Activated CD4-positive, alpha-beta T cell treated with anti-CD3 and anti-CD28 coated beads, Interleukin-2, Interleukin-4, amounts not matched to agents 100 ng/mL and 50 ng/mL, durations not matched to agents 16 hours and 8 hours (primary cell): ENCODE results near the gene RANGAP1.

Source experiments
- DNase-seq: peaks from one replicate; pipeline ENCODE4 v3.0.0-alpha.2; 2020; ENCODE audit warnings: low spot score

RANGAP1 gene, protein sequence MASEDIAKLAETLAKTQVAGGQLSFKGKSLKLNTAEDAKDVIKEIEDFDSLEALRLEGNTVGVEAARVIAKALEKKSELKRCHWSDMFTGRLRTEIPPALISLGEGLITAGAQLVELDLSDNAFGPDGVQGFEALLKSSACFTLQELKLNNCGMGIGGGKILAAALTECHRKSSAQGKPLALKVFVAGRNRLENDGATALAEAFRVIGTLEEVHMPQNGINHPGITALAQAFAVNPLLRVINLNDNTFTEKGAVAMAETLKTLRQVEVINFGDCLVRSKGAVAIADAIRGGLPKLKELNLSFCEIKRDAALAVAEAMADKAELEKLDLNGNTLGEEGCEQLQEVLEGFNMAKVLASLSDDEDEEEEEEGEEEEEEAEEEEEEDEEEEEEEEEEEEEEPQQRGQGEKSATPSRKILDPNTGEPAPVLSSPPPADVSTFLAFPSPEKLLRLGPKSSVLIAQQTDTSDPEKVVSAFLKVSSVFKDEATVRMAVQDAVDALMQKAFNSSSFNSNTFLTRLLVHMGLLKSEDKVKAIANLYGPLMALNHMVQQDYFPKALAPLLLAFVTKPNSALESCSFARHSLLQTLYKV

GRCh38 chr22:41285820-41286638 lies at the start of gene RANGAP1:
Gene RANGAP1 (minus strand): TSS chr22:41286187. CDS start chr22:41281044, 5,143 bp downstream.
- DNase-seq, result peak; percentile 99

DNA sequence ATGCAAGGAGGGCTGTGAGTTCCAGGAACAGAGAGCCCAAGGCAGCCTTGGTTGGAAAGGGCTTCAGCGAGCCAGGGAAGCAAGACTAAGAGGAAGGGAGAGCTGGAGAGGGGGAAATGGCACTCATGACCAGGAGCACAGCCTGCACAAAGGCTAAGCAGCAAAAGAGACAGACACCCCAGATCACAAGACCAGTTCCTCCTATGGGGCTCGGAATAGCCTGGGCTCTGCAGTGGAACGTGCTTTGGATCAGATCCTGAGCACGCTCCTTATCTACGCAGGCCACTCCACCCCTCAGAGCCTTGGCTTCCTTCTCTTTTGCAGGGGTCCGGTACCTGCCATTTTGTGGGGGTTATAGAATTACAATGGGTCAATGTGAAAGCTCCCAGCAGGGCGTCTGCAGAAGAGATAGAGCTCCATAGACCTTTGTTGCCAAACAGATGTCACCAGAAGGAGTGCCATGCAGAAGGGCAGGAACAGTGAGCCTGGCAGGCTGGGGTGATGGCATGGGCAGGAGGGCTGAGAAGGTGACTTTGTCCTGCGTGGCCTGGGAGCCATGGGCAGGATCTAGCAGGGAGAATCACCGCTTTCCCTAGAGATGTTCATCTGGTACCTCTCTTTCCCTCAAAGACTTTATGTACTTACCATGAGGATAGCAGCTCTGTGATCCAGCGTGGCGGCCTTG lies 49.1 kb upstream of the RANGAP1 start:
- DNase-seq, result no peak

DNA sequence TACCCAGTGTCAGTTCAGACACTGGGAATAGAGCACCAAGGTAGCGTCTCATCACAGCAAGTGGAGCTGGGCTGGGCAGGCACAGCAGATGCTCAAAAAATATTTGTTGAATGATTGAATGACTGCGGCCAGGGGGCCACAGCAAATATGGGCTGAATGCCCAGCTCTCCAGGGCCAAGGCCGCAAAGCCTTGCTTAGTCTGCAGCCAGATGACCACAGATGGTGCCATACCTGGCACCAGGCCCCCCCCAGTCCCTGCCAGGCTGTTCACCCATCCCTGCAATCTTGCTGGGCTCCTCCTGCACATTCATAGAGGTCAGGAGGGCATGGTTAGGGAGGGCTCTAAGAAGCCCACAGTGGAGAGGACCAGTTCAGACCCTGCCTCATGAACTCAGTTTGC lies 48.2 kb upstream of the RANGAP1 start:
- no peak for DNase-seq

DNA sequence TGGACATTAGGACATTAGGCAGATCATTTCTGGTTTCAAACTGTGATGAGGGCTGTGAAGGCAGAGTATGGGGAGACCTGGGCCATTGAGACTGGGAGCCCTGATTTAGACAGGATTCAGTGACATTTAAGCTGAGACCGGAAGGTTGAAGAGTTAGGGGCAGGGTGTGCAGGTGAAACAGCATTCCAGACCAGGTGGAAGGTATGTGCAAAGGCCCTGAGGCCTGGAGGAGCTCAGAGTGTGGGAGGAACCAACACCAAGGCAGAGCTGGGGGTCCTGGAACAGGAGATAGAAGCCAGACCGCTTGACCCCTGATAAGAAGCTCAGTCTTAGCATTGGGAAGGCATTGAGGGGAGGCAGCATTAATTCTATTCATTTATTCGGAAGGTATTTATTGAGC lies 47.8 kb upstream of the RANGAP1 start:
- no peak for DNase-seq

DNA sequence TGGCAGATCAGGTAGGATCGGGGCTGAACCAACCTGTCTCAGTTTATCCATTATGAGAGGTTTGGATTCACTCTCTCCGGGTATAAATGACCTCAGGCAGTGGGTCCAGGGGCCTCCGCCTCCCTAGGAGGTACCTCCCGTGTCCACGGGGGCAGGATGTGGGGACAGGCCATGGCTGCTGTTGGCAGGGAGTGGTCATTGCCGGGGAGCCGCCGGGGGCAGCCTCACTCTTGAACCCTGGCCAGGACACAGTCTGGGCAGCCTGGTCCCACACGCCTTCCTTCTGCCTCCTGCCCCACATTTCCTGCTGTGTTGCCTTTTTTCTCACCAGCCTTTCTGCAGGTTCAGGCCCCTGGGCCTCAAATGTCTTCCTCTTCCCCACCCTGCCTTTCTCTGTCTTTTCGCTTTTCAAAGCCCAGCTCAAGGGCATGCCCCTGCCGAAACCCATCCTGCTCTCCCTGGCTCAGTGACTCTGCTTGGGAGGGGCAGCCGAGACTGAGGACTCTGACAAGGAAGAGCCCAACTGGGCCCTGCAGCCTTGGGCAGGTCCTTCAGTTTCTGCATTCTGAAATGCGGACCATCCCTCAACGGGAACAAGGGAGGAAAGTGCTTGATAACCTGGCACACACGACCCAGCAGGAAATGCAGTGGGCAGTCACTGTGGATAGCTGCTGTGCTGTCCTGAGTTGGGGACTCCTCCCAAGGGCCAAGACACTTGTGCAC lies 46.4 kb upstream of the RANGAP1 start:
- DNase-seq, result no peak

DNA sequence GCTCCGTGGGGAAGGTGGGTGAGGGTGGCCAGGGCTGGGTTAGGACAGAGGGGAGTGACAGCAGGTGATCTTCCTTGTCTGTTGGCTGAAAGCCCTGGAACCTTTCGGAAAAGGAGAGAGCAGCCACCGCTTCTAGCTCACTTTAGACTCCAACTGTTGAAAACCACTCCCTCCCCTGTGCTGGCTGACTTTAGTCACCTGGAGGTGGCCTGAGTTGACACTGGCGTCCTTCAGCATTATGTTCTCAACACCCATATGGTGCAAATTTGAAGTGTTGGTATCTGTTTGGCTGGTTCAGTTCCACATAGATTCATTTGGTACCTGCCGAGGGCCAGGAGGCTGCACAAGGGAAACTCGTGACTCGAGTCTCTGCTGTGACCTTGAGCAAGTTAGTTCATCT lies 44.2 kb upstream of the RANGAP1 start:
- no peak for DNase-seq

- no peak for DNase-seq
Measured at GRCh38 chr22:41327124-41327523, 41.1 kb upstream of the RANGAP1 start.

DNA sequence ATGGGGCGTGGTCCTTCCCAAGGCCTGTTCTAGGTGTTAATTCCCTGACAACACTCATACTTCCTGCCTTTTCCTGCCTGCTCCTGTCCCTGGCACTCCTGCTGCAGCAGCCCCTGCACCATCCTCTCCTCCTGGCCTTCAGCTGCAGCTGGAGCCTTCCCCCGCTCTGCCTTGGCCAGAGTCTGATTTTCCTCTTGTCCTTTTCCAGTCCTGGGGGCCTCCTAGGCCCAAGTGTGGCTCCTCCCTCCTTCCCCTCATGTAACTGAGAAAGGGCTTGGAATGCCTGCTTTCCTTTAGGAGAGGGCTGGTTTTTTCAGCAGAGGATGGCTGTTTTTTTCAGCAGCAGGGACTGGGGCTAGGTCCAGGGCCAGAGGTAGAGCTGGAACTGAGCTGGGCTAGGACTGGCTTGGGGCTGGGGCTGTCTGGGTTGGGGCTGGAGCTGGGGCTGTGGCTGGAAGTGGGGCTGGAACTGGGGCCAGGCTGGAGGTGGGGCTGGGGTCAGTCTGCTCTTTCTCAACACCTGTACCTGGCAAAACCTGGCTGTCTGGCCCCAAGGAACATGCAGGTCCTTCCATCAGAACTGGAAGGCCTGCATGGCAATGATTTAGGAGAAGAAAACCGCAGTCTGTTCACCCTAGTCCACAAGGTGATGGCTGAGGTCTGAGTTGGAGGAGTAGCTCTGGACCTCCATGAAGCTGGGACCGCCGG lies 39.0 kb upstream of the RANGAP1 start:
- DNase-seq, result no peak

DNA sequence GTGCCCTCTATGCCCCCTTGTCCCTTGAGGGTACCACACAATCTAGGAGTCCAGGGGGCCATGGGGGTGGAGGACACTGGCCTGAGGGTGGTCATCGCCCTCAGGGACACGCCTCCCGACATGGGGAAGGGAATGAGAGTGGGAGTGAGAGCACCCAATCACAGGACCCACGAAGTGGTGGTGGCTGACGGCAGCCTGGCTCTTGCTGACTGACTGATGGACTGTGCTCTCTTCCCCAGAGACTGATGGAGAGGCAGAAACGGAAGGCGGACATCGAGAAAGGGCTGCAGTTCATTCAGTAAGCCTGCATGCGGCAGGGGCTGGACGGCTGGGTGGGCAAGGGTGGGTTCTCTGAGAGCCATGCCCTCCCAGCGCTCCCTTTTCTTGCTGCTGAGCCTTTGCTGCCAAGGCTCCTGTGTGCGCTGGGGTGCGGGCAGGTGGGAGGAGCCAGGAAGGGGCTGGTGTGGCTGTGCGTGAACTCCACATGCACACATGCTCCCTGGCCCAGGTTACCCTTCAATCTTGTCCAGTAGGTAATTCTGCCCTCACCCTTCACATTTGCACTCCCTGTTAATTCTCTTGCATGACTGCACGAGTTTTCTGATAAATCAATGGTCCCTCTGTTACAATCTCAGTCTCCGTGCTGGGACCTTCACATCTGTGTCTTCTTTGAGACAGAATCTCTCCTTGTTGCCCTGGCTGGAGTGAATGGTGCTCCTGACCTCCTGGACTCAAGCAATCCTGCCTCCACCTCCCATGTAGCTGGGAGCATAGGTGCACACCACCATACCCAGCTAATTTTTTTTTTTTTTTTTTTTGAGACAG lies 34.6 kb upstream of the RANGAP1 start:
- DNase-seq, result no peak

DNA sequence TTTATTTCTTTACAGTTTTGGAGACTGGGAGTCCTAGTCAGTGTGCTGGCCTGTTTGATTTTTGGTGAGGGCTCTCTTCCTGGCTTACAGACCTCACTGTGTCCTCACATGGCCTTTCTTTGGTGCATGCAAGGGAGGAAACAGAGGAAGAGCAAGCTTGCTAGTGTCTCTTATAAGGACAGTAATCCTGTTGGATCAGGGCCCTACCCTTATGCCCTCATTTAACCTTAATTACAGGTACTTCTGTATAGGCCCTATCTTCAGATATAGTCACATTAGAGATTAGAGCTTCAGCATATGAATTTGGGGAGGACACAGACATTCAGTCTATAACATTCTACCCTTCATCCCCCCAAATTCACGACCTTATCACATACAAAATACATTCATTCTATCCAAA lies 29.6 kb upstream of the RANGAP1 start:
- no peak for DNase-seq

DNA sequence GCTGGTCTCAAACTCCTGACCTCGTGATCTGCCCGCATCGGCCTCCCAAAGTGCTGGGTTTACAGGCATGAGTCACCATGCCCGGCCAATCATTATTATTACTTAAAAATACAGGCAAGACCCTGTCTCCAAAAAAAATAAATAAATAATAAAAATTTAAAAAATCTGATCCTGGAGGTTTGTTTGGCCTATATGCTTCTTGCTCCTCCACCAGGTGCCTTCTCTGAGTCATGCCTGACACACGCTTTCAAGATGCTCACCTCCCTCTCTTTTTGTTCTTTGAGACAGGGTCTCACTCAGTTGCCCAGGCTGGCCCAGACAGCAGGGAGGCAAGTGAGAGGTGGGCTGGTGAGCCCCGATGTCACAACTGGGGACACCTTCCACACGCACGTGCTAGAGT lies 28.8 kb upstream of the RANGAP1 start:
- DNase-seq, result no peak

GRCh38 chr22:41311487-41311886 lies 25.5 kb upstream of the RANGAP1 start:
- DNase-seq, result no peak

DNA sequence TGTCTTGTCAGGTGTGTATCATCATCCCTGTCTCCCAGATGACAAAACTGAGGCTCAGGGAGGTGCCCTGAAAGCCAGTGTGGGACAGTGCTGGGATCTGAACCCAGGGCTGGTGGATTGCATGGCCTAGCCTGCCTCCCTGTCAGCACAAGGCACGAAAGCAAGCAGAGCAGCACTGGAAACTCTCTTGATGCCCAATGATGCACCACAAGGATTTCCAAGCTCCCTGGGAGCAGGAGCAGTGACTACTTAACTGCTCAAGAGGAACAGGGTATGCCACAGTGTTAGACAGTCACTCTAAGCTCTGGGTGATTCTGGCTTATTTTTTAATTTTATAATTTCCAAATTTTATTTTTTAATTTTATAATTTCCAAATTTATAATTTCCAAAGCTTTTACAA lies 24.3 kb upstream of the RANGAP1 start:
- DNase-seq, result no peak

DNA sequence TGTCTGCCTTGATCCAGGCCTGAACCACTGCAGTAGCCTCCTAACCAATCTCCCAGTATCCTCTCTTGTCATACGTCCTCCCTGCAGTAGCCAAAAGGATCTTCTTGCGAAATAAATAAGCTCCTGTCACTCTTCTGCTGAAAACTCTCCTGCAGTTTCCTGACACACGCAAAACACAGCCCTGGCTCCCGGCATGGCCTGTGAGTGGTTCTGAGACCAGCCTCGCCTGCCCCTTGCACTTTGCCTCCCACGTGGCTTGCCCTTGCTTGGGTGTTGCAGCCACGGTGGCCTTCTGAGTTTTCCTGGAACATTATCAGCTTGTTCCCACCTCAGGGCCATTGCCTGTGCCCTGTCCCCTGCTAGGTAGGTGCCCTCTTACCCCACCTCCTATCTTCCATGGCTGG lies 22.6 kb upstream of the RANGAP1 start:
- no peak for DNase-seq

GRCh38 chr22:41308054-41308453 lies 22.1 kb upstream of the RANGAP1 start:
- no peak for DNase-seq

DNA sequence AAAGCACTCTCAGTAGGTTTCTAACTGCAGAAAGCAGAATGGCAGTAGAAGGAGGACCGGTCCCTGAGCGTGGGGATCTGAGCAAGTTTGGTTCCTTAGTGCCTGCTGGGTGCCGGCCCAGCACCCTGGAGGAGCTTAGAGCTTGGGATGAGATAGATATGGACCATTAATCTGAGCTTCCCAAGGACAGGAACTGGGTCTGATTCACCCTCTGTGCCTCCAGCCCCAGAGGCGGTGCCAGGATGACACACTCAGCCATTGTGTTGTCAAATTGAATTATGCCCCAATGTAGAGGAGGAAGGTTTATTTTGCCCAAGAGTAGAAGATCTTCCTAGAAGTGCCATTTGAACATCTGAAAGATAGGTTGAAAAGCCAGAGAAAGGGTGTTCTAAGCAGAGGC lies 19.7 kb upstream of the RANGAP1 start:
- no peak for DNase-seq

DNA sequence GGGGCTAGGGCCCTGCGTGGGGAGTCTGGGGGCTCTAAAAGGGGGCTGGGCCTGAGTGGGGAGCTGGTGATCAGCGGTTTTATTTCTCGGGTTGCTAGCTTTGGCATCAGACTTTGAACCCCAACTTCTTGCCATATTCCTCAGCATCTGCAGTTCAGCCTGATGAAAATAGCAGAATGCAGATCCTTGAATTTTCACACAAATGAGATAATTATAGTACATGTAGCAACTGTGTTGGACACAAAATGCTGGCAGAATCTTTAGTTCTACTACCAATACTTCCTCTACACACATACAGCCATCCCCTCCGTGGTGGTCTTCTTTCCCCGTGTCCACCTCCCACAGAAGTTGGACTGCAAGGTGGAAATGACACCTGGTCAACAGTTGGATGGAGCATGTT lies 16.8 kb upstream of the RANGAP1 start:
- no peak for DNase-seq

DNA sequence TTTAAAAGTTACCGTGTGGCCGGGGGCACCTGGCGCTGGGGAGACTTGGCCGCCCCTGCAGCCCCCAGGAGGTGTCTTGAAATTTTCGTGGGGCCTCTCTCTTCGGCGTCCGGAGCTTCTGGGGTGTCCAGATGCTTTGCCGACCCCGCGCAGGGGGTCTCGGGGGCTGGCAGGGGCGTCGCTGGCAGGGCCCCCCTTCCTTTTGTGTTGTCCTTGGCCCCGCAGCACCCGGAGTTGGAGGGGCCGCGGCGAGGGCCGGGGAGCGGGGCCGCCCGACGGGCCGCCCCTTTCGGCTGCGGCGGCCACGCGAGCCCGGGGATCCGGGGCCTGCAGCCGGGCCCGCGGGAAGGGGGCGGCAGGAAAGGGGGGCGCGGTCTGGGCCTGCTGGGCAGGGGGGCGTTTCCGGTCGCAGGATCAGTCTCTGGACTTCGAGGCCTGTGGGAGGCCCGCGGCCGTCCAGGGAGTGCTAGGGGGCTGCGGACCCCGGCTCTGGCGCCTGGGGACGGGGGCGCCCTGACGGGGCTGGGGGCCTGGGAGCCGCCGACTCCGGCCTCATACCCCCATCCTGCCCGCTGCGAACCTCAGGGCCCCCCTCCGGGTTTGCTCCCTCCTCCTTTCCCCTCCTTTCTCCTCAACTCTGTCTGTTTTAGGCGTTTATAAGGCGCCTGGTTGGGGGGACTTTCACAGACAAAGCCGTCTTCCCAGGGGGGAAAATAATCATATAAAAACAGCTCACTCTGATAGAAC lies 16.2 kb upstream of the RANGAP1 start:
- no peak for DNase-seq
